WTC11 (cell line): ENCODE measurements around the gene MANF. TPM values are rescaled to one million over a fixed set of nuclear protein-coding genes. Genes with fewer than 3 reads are reported as not detected.

Source experiments
- ATAC-seq: fragments of 200-7000 bp; cut with Tn5 transposase; 2 replicates; pipeline ENCODE4 v1.10.0; 2021; ENCODE audit warnings: mild to moderate bottlenecking, moderate library complexity
- CTCF ChIA-PET: fragments of 300-600 bp; sonication (Branson Sonifier 250); formaldehyde crosslinking; loops from one replicate; lab custom pipeline; 2021; ENCODE audit warnings: antibody characterized with exemption; lab: Charles Lee
- POLR2A ChIA-PET: fragments of 350-600 bp; sonication (Branson Sonifier 250); formaldehyde crosslinking; loops from one replicate; lab custom pipeline; 2021; ENCODE audit warnings: antibody characterized with exemption; lab: Charles Lee
- DNase-seq: peaks from one replicate; pipeline ENCODE4 v3.0.0; 2021; ENCODE audit warnings: low spot score
- H3K27ac Mint-ChIP-seq: 2 replicates; pipeline ENCODE4 v1.8.0; 2021; ENCODE audit warnings: mixed read lengths
- H3K27me3 Mint-ChIP-seq: 2 replicates; pipeline ENCODE4 v1.8.0; 2021; ENCODE audit warnings: low read depth, mild to moderate bottlenecking, moderate library complexity, mixed read lengths
- H3K36me3 Mint-ChIP-seq: 2 replicates; pipeline ENCODE4 v1.8.0; 2021; ENCODE audit warnings: mixed read lengths
- H3K4me1 Mint-ChIP-seq: 2 replicates; pipeline ENCODE4 v1.8.0; 2022; ENCODE audit warnings: mixed read lengths
- H3K4me3 Mint-ChIP-seq: 2 replicates; pipeline ENCODE4 v1.8.0; 2021; ENCODE audit warnings: mild to moderate bottlenecking, moderate library complexity, mixed read lengths
- H3K9me3 Mint-ChIP-seq: 2 replicates; pipeline ENCODE4 v1.8.0; 2021; ENCODE audit warnings: mixed read lengths
- AFF4 ChIP-seq: sonication (generic); formaldehyde crosslinking; IDR thresholded peaks from 2 replicates; pipeline ENCODE4 v1.8.1; 2023; ENCODE audit warnings: mild to moderate bottlenecking, missing genetic modification reagents, borderline replicate concordance
- E2F1 ChIP-seq: sonication (generic); formaldehyde crosslinking; IDR thresholded peaks from 2 replicates; pipeline ENCODE4 v1.8.0; 2022; ENCODE audit warnings: mild to moderate bottlenecking, missing genetic modification reagents
- GRHL2 ChIP-seq: fragments of 250-450 bp; sonication (Bioruptor Pico); IDR thresholded peaks from 2 replicates; pipeline ENCODE4 v1.8.0; 2022; ENCODE audit warnings: mild to moderate bottlenecking, moderate library complexity; ENCODE audit not compliant: insufficient replicate concordance, severe bottlenecking
- IRF2 ChIP-seq: sonication (generic); formaldehyde crosslinking; IDR thresholded peaks from 2 replicates; pipeline ENCODE4 v1.8.0; 2022; ENCODE audit warnings: low read depth, missing genetic modification reagents, borderline replicate concordance
- JAZF1 ChIP-seq: fragments of 250-450 bp; sonication (Bioruptor Pico); IDR thresholded peaks from 2 replicates; pipeline ENCODE4 v1.9.0; 2021; ENCODE audit warnings: moderate library complexity, mild to moderate bottlenecking, inconsistent platforms
- MLX ChIP-seq: sonication (generic); formaldehyde crosslinking; IDR thresholded peaks from 2 replicates; pipeline ENCODE4 v1.8.1; 2023; ENCODE audit warnings: mild to moderate bottlenecking, missing genetic modification reagents, moderate library complexity
- NR2C2 ChIP-seq: sonication (generic); formaldehyde crosslinking; IDR thresholded peaks from 2 replicates; pipeline ENCODE4 v1.8.0; 2022; ENCODE audit warnings: mild to moderate bottlenecking, missing genetic modification reagents
- OVOL2 ChIP-seq: fragments of 250-450 bp; sonication (Bioruptor Pico); IDR thresholded peaks from 2 replicates; pipeline ENCODE4 v1.9.0; 2021; ENCODE audit warnings: mild to moderate bottlenecking, borderline replicate concordance
- SMAD4 ChIP-seq: sonication (generic); formaldehyde crosslinking; IDR thresholded peaks from 2 replicates; pipeline ENCODE4 v1.8.0; 2022; ENCODE audit warnings: mild to moderate bottlenecking, missing genetic modification reagents
- TEAD4 ChIP-seq: sonication (generic); formaldehyde crosslinking; IDR thresholded peaks from 2 replicates; pipeline ENCODE4 v1.8.0; 2022; ENCODE audit warnings: mild to moderate bottlenecking, missing genetic modification reagents
- ZBTB43 ChIP-seq: sonication (generic); formaldehyde crosslinking; IDR thresholded peaks from 2 replicates; pipeline ENCODE4 v1.8.1; 2023; ENCODE audit warnings: mild to moderate bottlenecking, missing genetic modification reagents
- ZNF121 ChIP-seq: sonication (generic); formaldehyde crosslinking; IDR thresholded peaks from 2 replicates; pipeline ENCODE4 v1.8.0; 2023; ENCODE audit warnings: missing genetic modification reagents
- ZNF138 ChIP-seq: sonication (generic); formaldehyde crosslinking; conservative IDR thresholded peaks from 2 replicates; pipeline ENCODE4 v1.8.1; 2022; ENCODE audit warnings: mild to moderate bottlenecking, moderate library complexity, missing genetic modification reagents
- ZNF263 ChIP-seq: sonication (generic); formaldehyde crosslinking; IDR thresholded peaks from 2 replicates; pipeline ENCODE4 v1.8.1; 2022; ENCODE audit warnings: low read depth, mild to moderate bottlenecking, moderate library complexity, missing genetic modification reagents
- ZNF281 ChIP-seq: sonication (generic); formaldehyde crosslinking; IDR thresholded peaks from 2 replicates; pipeline ENCODE4 v1.8.0; 2023; ENCODE audit warnings: mild to moderate bottlenecking, missing genetic modification reagents
- ZNF425 ChIP-seq: fragments of 250-450 bp; sonication (Bioruptor Pico); conservative IDR thresholded peaks from 2 replicates; pipeline ENCODE4 v1.9.0; 2021; ENCODE audit warnings: mild to moderate bottlenecking
- ZSCAN18 ChIP-seq: fragments of 250-450 bp; sonication (Bioruptor Pico); IDR thresholded peaks from 2 replicates; pipeline ENCODE4 v2.1.2; 2022; ENCODE audit warnings: mild to moderate bottlenecking, moderate library complexity
- total RNA-seq: library from RNA; stranded (reverse); gene quantifications from 3 replicates; pipeline ENCODE4 v1.2.3, GENCODE V29; 2021

The MANF gene
- total RNA-seq, 1 experiment from 2014 or later: 121 TPM

- no peak for ATAC-seq
- TF ChIP-seq NR2C2 (CRISPR knock-in tag) (no peak), JAZF1 (CRISPR knock-in tag) (no peak), IRF2 (CRISPR knock-in tag) (no peak), E2F1 (CRISPR knock-in tag) (no peak), ZNF121 (CRISPR knock-in tag) (no peak), OVOL2 (no peak), TEAD4 (CRISPR knock-in tag) (no peak)
- no peak for DNase-seq
- Mint-ChIP-seq H3K27ac (no peak overlapping the region), H3K9me3 (no peaks in the 10 kb centered on the region), H3K36me3 (peaks cover 8% of the 10 kb centered on the region), H3K27me3 (no peaks in the 10 kb centered on the region), H3K4me3 (no peak overlapping the region), H3K4me1 (peaks cover 21% of the 10 kb centered on the region)
- POLR2A ChIA-PET: no interaction called here
- CTCF ChIA-PET: no interaction called here
Observed at GRCh38 chr3:51381333-51381705, 3.8 kb upstream of the MANF start.

- no peaks in the 10 kb centered on the region for H3K9me3 Mint-ChIP-seq
- H3K27ac Mint-ChIP-seq: no peak overlapping the region
- ATAC-seq (peak; percentile 6; the same call in 1 of the 2 replicates), DNase-seq (no peak)
- ChIA-PET POLR2A (no interaction called here), CTCF (interaction anchor here (1.3 to 1.7 kb wide), 2 partner anchors 10 to 71 kb away, joined by 3 to 7 read pairs; no protein-coding TSS in a partner anchor)
- peaks cover 27% of the 10 kb centered on the region for H3K4me1 Mint-ChIP-seq
- H3K4me3 Mint-ChIP-seq: no peak overlapping the region
- H3K27me3 Mint-ChIP-seq: no peaks in the 10 kb centered on the region
- peaks cover 16% of the 10 kb centered on the region for H3K36me3 Mint-ChIP-seq
- no peak for TF ChIP-seq ZNF281 (CRISPR knock-in tag)
- no peak for TF ChIP-seq E2F1 (CRISPR knock-in tag)
- TF ChIP-seq ZNF138: no peak
- no peak for TF ChIP-seq ZNF263 (CRISPR knock-in tag)
- no peak for TF ChIP-seq ZBTB43
- no peak for TF ChIP-seq ZNF425 (CRISPR knock-in tag)
- no peak for TF ChIP-seq ZSCAN18
- TF ChIP-seq AFF4 (CRISPR knock-in tag): no peak
- TF ChIP-seq SMAD4 (CRISPR knock-in tag): no peak
- TF ChIP-seq GRHL2: no peak
- no peak for TF ChIP-seq MLX (CRISPR knock-in tag)
Observed at GRCh38 chr3:51382076-51382745, 2.9 kb upstream of the MANF start.
